Colonic mucosa (tissue), 4 donors: ENCODE data around the gene GUCY2F. TPM values are rescaled to one million over a fixed set of nuclear protein-coding genes. Genes with fewer than 3 reads are reported as not detected.

Source experiments
- DNase-seq: peaks from one replicate; pipeline ENCODE4 v3.0.0-alpha.2; 2020
- H3K27ac ChIP-seq: fragments of 200-600 bp; one replicate; pipeline ENCODE4 v1.8.0; 2021
- H3K27me3 ChIP-seq: fragments of 200-600 bp; one replicate; pipeline ENCODE4 v1.8.0; 2021
- H3K36me3 ChIP-seq: fragments of 200-600 bp; one replicate; pipeline ENCODE4 v1.8.0; 2021
- H3K4me1 ChIP-seq: fragments of 200-600 bp; one replicate; pipeline ENCODE4 v1.8.0; 2021; ENCODE audit warnings: mild to moderate bottlenecking
- H3K4me3 ChIP-seq: fragments of 200-600 bp; one replicate; pipeline ENCODE4 v1.8.0; 2021
- H3K9ac ChIP-seq, 2 donors: one replicate each; pipeline ENCODE4 v1.7.0; 2013; ENCODE audit warnings: control low read depth in 2 of 2, low read depth in 2 of 2, low read length in 2 of 2
- H3K9me3 ChIP-seq: fragments of 200-600 bp; one replicate; pipeline ENCODE4 v1.8.0; 2021
- CTCF ChIP-seq: fragments of 200-600 bp; IDR thresholded peaks from one replicate; pipeline ENCODE4 v1.8.0; 2022; ENCODE audit warnings: antibody characterized with exemption, mild to moderate bottlenecking
- intact Hi-C: fragments of 100-400 bp; cut with DNase I; formaldehyde crosslinking; loops from one replicate; pipeline ENCODE4 v1.14.1; 2022
- total RNA-seq, 2 donors: library from RNA; stranded (reverse); fragmentation: NEBNext Ultra II Directional in 1 of 2; extraction: Animal tissue kit (Norgen Biotek cat#: 25700) in 1 of 2; gene quantifications; one replicate each; pipeline ENCODE4 v1.2.1, GENCODE V29; 2021
- donor health status: healthy.
- donor health status: DM: no; HTN: no; CAD: no.
- donor health status: DM: no; HTN: no; CAD: no.

GUCY2F gene
- total RNA-seq, 2 donors from 2014 or later: not detected

GRCh38 chrX:109384699-109385098 lies 97.2 kb downstream of the GUCY2F start:
- no peak for TF ChIP-seq CTCF
- no peak for DNase-seq
- intact Hi-C loops: no loop called here

GRCh38 chrX:109382332-109382731 lies 99.6 kb downstream of the GUCY2F start:
- no peak overlapping the region for H3K9ac ChIP-seq
- no peaks in the 10 kb centered on the region for H3K36me3 ChIP-seq
- intact Hi-C loops: no loop called here
- no peaks in the 10 kb centered on the region for H3K4me1 ChIP-seq
- no peak for TF ChIP-seq CTCF
- H3K27ac ChIP-seq: no peak overlapping the region
- no peak overlapping the region for H3K4me3 ChIP-seq
- no peaks in the 10 kb centered on the region for H3K9me3 ChIP-seq
- H3K27me3 ChIP-seq: no peaks in the 10 kb centered on the region
- DNase-seq: no peak

More at GRCh38 chrX:109384699-109385098, 97.2 kb downstream of the GUCY2F start:
- Histone ChIP-seq H3K27ac (no peak overlapping the region), H3K36me3 (no peaks in the 10 kb centered on the region), H3K4me3 (no peak overlapping the region), H3K9me3 (no peaks in the 10 kb centered on the region), H3K9ac (no peak overlapping the region), H3K4me1 (no peaks in the 10 kb centered on the region), H3K27me3 (no peaks in the 10 kb centered on the region)

- no peak overlapping the region for H3K27ac ChIP-seq
- H3K4me1 ChIP-seq: no peaks in the 10 kb centered on the region
- H3K9ac ChIP-seq: no peak overlapping the region
- no peaks in the 10 kb centered on the region for H3K9me3 ChIP-seq
- intact Hi-C loops: no loop called here
- no peaks in the 10 kb centered on the region for H3K36me3 ChIP-seq
- no peak for DNase-seq
- no peak overlapping the region for H3K4me3 ChIP-seq
- H3K27me3 ChIP-seq: no peaks in the 10 kb centered on the region
- no peak for TF ChIP-seq CTCF
Observed at GRCh38 chrX:109378281-109378680, 103.6 kb downstream of the GUCY2F start.

GRCh38 chrX:109374262-109374960 lies 107.5 kb downstream of the GUCY2F start:
- Histone ChIP-seq H3K4me3 (no peak overlapping the region), H3K4me1 (no peaks in the 10 kb centered on the region), H3K27ac (no peak overlapping the region), H3K9me3 (no peaks in the 10 kb centered on the region), H3K27me3 (no peaks in the 10 kb centered on the region), H3K36me3 (no peaks in the 10 kb centered on the region), H3K9ac (no peak overlapping the region)
- intact Hi-C loops: no loop called here
- DNase-seq: no peak
- TF ChIP-seq CTCF: no peak

- H3K4me3 ChIP-seq: no peak overlapping the region
- no peak for DNase-seq
- H3K27ac ChIP-seq: no peak overlapping the region
- no peaks in the 10 kb centered on the region for H3K9me3 ChIP-seq
- TF ChIP-seq CTCF: no peak
- no peaks in the 10 kb centered on the region for H3K27me3 ChIP-seq
- H3K9ac ChIP-seq: no peak overlapping the region
- intact Hi-C loops: no loop called here
- no peaks in the 10 kb centered on the region for H3K36me3 ChIP-seq
- no peaks in the 10 kb centered on the region for H3K4me1 ChIP-seq
Observed at GRCh38 chrX:109373468-109373867, 108.4 kb downstream of the GUCY2F start.
